Measurements from ENCODE around the gene CLNS1A. TPM values are rescaled to one million over a fixed set of nuclear protein-coding genes. Genes with fewer than 3 reads are reported as not detected.

Gene CLNS1A
- total and polyA plus RNA-seq, 9 of the 15 experiments (the other 6 are each of a cell fraction or from before 2014, with no cell fraction given): 146 to 472 (median 345) TPM

DNA sequence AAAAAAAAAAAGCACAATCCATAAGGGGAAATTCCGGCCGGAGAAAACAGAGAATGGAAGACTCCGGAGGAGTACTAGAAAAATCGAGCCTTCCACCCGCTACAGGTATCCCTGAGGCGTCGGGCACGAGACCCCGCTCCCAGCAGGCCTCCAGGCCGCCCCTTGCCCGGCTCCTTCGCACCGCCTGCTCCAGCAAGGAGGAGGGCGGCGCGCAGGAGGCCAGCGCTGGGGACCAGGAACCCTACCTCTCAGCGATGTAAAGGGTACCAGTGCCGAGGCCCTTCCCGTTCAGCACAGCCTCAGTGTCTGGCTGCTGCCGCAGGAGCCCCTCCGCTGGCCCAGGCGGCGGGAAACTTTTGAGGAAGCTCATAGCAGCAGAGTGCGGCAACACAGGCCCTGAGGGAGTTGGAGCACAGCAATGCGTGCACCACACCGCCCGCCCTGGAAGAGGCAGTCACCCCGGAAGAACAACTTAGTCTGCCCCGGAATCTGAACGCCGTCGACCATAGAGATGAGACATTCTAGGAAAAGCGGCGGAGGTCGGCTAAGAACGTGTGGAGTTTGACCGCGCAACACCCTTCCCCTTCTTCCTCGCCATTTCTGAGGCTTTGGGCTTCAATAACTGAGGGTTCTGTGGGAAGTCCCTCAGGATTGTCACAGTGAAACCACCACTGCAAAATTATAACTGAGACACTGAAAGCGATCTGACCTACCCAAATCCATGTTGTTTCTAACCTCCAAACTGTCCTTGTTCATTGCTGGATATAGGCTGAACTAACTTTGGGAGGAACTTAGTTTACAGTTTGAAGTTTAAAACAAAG lies at the start of gene CLNS1A (continued):
- TF ChIP-seq, protein P1, sequence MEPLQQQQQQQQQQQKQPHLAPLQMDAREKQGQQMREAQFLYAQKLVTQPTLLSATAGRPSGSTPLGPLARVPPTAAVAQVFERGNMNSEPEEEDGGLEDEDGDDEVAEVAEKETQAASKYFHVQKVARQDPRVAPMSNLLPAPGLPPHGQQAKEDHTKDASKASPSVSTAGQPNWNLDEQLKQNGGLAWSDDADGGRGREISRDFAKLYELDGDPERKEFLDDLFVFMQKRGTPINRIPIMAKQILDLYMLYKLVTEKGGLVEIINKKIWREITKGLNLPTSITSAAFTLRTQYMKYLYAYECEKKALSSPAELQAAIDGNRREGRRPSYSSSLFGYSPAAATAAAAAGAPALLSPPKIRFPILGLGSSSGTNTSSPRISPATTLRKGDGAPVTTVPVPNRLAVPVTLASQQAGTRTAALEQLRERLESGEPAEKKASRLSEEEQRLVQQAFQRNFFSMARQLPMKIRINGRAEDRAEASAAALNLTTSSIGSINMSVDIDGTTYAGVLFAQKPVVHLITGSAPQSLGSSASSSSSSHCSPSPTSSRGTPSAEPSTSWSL (CRISPR knock-in tag; IDR thresholded peaks at IDR 0.05; ENCODE audit: borderline replicate concordance): no peak
- no peak for TF ChIP-seq NR3C1 (CRISPR knock-in tag; IDR thresholded peaks at IDR 0.05)
- no peak for TF ChIP-seq ZBTB8A (IDR thresholded peaks at IDR 0.05; ENCODE audit: partially characterized antibody)
- no peak for TF ChIP-seq FIP1L1 (IDR thresholded peaks at IDR 0.05; ENCODE audit: low read depth, low read length, poor library complexity, severe bottlenecking)
- TF ChIP-seq HIVEP1 (CRISPR knock-in tag; IDR thresholded peaks at IDR 0.05): no peak
- TF ChIP-seq, protein P2, sequence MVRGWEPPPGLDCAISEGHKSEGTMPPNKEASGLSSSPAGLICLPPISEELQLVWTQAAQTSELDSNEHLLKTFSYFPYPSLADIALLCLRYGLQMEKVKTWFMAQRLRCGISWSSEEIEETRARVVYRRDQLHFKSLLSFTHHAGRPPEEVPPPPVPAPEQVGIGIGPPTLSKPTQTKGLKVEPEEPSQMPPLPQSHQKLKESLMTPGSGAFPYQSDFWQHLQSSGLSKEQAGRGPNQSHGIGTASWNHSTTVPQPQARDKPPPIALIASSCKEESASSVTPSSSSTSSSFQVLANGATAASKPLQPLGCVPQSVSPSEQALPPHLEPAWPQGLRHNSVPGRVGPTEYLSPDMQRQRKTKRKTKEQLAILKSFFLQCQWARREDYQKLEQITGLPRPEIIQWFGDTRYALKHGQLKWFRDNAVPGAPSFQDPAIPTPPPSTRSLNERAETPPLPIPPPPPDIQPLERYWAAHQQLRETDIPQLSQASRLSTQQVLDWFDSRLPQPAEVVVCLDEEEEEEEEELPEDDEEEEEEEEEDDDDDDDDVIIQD (CRISPR knock-in tag; IDR thresholded peaks at IDR 0.05): no peak
- TF ChIP-seq HCFC1 (IDR thresholded peaks at IDR 0.05; ENCODE audit: low read depth, low read length): peak; percentile 83
- no peak for TF ChIP-seq ZNF165 (CRISPR knock-in tag; IDR thresholded peaks at IDR 0.05; ENCODE audit: borderline replicate concordance)
- TF ChIP-seq CXXC5 (CRISPR knock-in tag; IDR thresholded peaks at IDR 0.05): peak; percentile 87
- peak; percentile 69 to 74; a peak in 3 of 4 replicates for TF ChIP-seq MAZ (CRISPR knock-in tag; conservative IDR thresholded peaks at IDR 0.05 in 1 of 2, IDR thresholded peaks at IDR 0.05 in 1 of 2)
- TF ChIP-seq, protein P3, sequence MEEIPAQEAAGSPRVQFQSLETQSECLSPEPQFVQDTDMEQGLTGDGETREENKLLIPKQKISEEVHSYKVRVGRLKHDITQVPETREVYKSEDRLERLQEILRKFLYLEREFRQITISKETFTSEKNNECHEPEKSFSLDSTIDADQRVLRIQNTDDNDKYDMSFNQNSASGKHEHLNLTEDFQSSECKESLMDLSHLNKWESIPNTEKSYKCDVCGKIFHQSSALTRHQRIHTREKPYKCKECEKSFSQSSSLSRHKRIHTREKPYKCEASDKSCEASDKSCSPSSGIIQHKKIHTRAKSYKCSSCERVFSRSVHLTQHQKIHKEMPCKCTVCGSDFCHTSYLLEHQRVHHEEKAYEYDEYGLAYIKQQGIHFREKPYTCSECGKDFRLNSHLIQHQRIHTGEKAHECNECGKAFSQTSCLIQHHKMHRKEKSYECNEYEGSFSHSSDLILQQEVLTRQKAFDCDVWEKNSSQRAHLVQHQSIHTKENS (CRISPR knock-in tag; IDR thresholded peaks at IDR 0.05): no peak
- TF ChIP-seq, protein P4, sequence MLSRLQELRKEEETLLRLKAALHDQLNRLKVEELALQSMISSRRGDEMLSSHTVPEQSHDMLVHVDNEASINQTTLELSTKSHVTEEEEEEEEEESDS (CRISPR knock-in tag; IDR thresholded peaks at IDR 0.05): no peak
- TF ChIP-seq ESRRA (IDR thresholded peaks at IDR 0.05; ENCODE audit: borderline replicate concordance, low read depth): peak; percentile 88
- TF ChIP-seq DIDO1 (tag; IDR thresholded peaks at IDR 0.05; ENCODE audit: low read depth): peak; percentile 82
- no peak for TF ChIP-seq ZNF780A (CRISPR knock-in tag; IDR thresholded peaks at IDR 0.05)
- TF ChIP-seq, protein P5, sequence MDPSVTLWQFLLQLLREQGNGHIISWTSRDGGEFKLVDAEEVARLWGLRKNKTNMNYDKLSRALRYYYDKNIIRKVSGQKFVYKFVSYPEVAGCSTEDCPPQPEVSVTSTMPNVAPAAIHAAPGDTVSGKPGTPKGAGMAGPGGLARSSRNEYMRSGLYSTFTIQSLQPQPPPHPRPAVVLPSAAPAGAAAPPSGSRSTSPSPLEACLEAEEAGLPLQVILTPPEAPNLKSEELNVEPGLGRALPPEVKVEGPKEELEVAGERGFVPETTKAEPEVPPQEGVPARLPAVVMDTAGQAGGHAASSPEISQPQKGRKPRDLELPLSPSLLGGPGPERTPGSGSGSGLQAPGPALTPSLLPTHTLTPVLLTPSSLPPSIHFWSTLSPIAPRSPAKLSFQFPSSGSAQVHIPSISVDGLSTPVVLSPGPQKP (CRISPR knock-in tag; IDR thresholded peaks at IDR 0.05): no peak
- TF ChIP-seq CSDE1 (IDR thresholded peaks at IDR 0.05): no peak
- no peak for TF ChIP-seq JUNB (CRISPR knock-in tag; conservative IDR thresholded peaks at IDR 0.05)
- TF ChIP-seq ZNF79 (CRISPR knock-in tag; IDR thresholded peaks at IDR 0.05; ENCODE audit: low read depth): no peak
- TF ChIP-seq TARDBP (IDR thresholded peaks at IDR 0.05): no peak
- TF ChIP-seq, protein P6, sequence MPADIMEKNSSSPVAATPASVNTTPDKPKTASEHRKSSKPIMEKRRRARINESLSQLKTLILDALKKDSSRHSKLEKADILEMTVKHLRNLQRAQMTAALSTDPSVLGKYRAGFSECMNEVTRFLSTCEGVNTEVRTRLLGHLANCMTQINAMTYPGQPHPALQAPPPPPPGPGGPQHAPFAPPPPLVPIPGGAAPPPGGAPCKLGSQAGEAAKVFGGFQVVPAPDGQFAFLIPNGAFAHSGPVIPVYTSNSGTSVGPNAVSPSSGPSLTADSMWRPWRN (IDR thresholded peaks at IDR 0.05; ENCODE audit: low read depth): no peak
- TF ChIP-seq RBM15 (IDR thresholded peaks at IDR 0.05; ENCODE audit: insufficient read depth, low read length): no peak
- TF ChIP-seq SUPT5H (IDR thresholded peaks at IDR 0.05): peak; percentile 94

Data from K562 (cell line).